ENCODE results near the gene PLPP3. TPM values are rescaled to one million over a fixed set of nuclear protein-coding genes. Genes with fewer than 3 reads are reported as not detected.

The PLPP3 gene
- total RNA-seq, 1 experiment from 2014 or later = 8.2 TPM

DNA sequence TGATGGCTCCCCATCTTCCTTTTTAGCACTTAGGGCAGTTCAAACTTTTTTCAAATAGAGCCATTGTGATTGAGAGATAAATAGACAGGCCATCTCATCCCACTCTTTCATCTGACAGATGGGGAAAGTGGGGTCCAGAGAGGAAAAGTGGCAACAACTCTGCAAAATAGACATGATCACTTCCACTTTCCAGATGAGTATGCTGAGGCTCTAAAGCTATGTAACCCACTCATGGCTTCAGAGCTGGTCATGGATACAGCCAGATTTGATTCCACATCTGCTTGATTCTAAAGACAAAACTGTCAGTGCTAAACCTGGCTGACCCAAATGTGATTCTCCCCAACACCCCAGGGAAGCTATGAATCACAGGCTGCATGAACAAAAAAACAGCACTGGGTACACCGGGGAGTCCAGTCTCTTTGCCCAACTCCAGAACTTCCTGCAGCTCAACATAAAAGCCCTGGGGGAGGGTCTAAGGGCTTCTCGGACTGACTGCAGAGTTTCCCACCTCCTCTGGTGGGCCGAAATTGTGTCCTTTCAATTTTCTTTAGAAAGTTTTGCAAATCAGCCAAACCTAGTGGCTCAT, 59.3 kb downstream of the PLPP3 start:
- BruUV-seq (replicated peaks) = no TSS peak
- Histone ChIP-seq H3K27me3 (ENCODE audit: control insufficient read depth, insufficient read depth, low read length) (no peaks in the 10 kb centered on the region), H3K36me3 (ENCODE audit: control insufficient read depth, insufficient read depth, low read length) (no peaks in the 10 kb centered on the region), H3K9me3 (ENCODE audit: control insufficient read depth, insufficient read depth, low read depth, low read length) (no peaks in the 10 kb centered on the region), H3K4me1 (ENCODE audit: control insufficient read depth, insufficient read depth, low read length) (no peaks in the 10 kb centered on the region), H3K27ac (ENCODE audit: low read length) (no peak overlapping the region), H3K4me3 (ENCODE audit: low read depth in 2 of 2, low read length in 2 of 2) (no peak overlapping the region)
- in situ Hi-C loops (cut with HindIII; ENCODE audit: low pct_unique_long_range_greater_than_20kb, low sequenced_read_pairs) (no loop called here), intact Hi-C loops (cut with micrococcal nuclease; ENCODE audit: unreplicated experiment) (no loop called here)
- ATAC-seq (no peak), DNase-seq (ENCODE audit: low read depth, low spot score) (no peak)
- ChIA-PET POLR2A (no interaction called here), CTCF (no interaction called here)
- TF ChIP-seq, protein P1, sequence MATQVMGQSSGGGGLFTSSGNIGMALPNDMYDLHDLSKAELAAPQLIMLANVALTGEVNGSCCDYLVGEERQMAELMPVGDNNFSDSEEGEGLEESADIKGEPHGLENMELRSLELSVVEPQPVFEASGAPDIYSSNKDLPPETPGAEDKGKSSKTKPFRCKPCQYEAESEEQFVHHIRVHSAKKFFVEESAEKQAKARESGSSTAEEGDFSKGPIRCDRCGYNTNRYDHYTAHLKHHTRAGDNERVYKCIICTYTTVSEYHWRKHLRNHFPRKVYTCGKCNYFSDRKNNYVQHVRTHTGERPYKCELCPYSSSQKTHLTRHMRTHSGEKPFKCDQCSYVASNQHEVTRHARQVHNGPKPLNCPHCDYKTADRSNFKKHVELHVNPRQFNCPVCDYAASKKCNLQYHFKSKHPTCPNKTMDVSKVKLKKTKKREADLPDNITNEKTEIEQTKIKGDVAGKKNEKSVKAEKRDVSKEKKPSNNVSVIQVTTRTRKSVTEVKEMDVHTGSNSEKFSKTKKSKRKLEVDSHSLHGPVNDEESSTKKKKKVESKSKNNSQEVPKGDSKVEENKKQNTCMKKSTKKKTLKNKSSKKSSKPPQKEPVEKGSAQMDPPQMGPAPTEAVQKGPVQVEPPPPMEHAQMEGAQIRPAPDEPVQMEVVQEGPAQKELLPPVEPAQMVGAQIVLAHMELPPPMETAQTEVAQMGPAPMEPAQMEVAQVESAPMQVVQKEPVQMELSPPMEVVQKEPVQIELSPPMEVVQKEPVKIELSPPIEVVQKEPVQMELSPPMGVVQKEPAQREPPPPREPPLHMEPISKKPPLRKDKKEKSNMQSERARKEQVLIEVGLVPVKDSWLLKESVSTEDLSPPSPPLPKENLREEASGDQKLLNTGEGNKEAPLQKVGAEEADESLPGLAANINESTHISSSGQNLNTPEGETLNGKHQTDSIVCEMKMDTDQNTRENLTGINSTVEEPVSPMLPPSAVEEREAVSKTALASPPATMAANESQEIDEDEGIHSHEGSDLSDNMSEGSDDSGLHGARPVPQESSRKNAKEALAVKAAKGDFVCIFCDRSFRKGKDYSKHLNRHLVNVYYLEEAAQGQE (IDR thresholded peaks at IDR 0.05; ENCODE audit: insufficient read depth in 1 of 2, low read depth in 2 of 2, low read length in 1 of 2) = no peak
- no peak for TF ChIP-seq POLR2AphosphoS5 (IDR thresholded peaks at IDR 0.05; ENCODE audit: low read depth, low read length)
- no peak for TF ChIP-seq TCF7L2 (IDR thresholded peaks at IDR 0.05; ENCODE audit: low read depth, low read length)
- TF ChIP-seq, protein P2, sequence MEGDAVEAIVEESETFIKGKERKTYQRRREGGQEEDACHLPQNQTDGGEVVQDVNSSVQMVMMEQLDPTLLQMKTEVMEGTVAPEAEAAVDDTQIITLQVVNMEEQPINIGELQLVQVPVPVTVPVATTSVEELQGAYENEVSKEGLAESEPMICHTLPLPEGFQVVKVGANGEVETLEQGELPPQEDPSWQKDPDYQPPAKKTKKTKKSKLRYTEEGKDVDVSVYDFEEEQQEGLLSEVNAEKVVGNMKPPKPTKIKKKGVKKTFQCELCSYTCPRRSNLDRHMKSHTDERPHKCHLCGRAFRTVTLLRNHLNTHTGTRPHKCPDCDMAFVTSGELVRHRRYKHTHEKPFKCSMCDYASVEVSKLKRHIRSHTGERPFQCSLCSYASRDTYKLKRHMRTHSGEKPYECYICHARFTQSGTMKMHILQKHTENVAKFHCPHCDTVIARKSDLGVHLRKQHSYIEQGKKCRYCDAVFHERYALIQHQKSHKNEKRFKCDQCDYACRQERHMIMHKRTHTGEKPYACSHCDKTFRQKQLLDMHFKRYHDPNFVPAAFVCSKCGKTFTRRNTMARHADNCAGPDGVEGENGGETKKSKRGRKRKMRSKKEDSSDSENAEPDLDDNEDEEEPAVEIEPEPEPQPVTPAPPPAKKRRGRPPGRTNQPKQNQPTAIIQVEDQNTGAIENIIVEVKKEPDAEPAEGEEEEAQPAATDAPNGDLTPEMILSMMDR (IDR thresholded peaks at IDR 0.05) = no peak
- TF ChIP-seq SIN3A (IDR thresholded peaks at IDR 0.05; ENCODE audit: borderline replicate concordance, insufficient read depth, low read depth, low read length) = no peak

DNA sequence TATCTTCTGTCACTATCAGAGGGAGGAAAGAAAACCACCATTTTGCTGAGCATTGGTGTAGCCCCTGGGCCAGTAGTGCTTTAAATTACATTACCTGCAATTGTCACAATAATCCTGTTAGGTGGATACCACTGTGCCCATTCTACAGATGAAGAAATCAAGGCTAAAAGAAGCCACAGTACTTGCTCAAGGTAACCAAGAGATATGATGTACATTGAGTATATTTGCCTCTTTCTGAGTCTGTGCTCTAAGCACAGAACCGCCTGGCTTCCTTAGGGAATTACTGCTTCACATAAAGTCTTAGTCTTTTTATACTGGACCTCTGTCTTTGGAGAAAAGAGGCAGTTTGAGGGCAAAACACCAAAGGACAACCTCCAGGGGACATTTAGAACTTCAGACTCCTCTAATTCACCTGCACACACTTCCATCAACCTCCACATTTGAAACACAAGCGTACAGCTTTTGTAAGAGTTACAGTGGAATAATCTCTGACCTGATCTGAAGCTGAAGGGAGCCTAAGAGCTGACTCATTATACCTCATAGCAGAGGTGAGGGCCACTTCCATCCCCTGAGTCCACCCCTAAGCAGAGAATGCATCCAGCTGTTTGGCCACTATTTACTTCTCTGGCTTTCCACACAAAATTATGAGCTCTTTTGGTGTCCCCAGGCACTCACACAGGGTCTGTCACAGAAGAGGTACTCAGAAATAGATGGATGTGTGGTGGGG, 61.8 kb downstream of the PLPP3 start:
- no TSS peak for BruUV-seq (replicated peaks)
- ATAC-seq (no peak), DNase-seq (ENCODE audit: low read depth, low spot score) (no peak)
- no peaks in the 10 kb centered on the region for H3K4me1 ChIP-seq (ENCODE audit: control insufficient read depth, insufficient read depth, low read length)
- in situ Hi-C loops (cut with HindIII; ENCODE audit: low pct_unique_long_range_greater_than_20kb, low sequenced_read_pairs) (no loop called here), intact Hi-C loops (cut with micrococcal nuclease; ENCODE audit: unreplicated experiment) (no loop called here)
- POLR2A ChIA-PET = no interaction called here
- no peak overlapping the region for H3K4me3 ChIP-seq (ENCODE audit: low read depth in 2 of 2, low read length in 2 of 2)
- H3K27ac ChIP-seq (ENCODE audit: low read length) = no peak overlapping the region
- no peaks in the 10 kb centered on the region for H3K27me3 ChIP-seq (ENCODE audit: control insufficient read depth, insufficient read depth, low read length)
- no peaks in the 10 kb centered on the region for H3K36me3 ChIP-seq (ENCODE audit: control insufficient read depth, insufficient read depth, low read length)
- TF ChIP-seq SIN3A (IDR thresholded peaks at IDR 0.05; ENCODE audit: borderline replicate concordance, insufficient read depth, low read depth, low read length) (no peak), POLR2AphosphoS5 (IDR thresholded peaks at IDR 0.05; ENCODE audit: low read depth, low read length) (no peak), TCF7L2 (IDR thresholded peaks at IDR 0.05; ENCODE audit: low read depth, low read length) (no peak)
- TF ChIP-seq, protein P2 (IDR thresholded peaks at IDR 0.05) = no peak
- TF ChIP-seq, protein P1 (IDR thresholded peaks at IDR 0.05; ENCODE audit: insufficient read depth in 1 of 2, low read depth in 2 of 2, low read length in 1 of 2) = no peak
- no peaks in the 10 kb centered on the region for H3K9me3 ChIP-seq (ENCODE audit: control insufficient read depth, insufficient read depth, low read depth, low read length)
- CTCF ChIA-PET = no interaction called here
